ENCODE results near the gene GRIP1.
"Not testable (repeated sequence)": the region's sequence is repeated elsewhere in the genome, so short reads cannot be mapped to it uniquely, and the experiment has no call there.

GRIP1 gene

GRCh38 chr12:66303316-66303804, 375.5 kb downstream of the GRIP1 start:
- not testable (repeated sequence) for FAIRE-seq

DNA sequence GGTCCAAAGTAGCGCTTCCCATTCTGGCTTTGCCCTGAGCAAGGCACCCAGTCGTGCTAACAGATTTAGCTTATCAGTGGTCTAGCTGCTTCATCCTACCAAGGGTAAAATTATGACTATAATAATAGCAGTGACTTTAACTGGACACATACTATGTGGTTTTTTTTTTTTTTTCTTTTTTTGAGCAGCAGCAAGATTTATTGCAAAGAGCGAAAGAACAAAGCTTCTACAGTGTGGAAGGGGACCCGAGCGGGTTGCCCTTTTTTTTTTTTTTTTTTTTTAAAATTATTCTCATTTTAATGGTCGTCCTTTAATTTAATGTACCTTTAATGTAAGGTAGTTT, 376.1 kb downstream of the GRIP1 start:
- no peak for FAIRE-seq

- FAIRE-seq = peak; percentile 98
Observed at GRCh38 chr12:66301944-66302826, 376.7 kb downstream of the GRIP1 start, which contains the start of gene HELB. Gene HELB, plus strand, starts transcription at chr12:66302493. Its CDS starts 111 bp downstream, at chr12:66302604.

- no peak for FAIRE-seq
Observed at GRCh38 chr12:66297923-66298322, 381.0 kb downstream of the GRIP1 start.

Measured in G401.6 (cell line).